CD8-positive, alpha-beta memory T cell (primary cell): ENCODE data around the gene KCTD16. TPM values are rescaled to one million over a fixed set of nuclear protein-coding genes. Genes with fewer than 3 reads are reported as not detected.

ENCODE experiments used
- CTCF ChIA-PET: fragments of 350-600 bp; sonication (Branson Sonifier 250); formaldehyde crosslinking; loops from one replicate; lab custom pipeline; 2021; ENCODE audit warnings: antibody characterized with exemption; lab: Charles Lee
- POLR2A ChIA-PET: fragments of 350-600 bp; sonication (Branson Sonifier 250); formaldehyde crosslinking; loops from one replicate; lab custom pipeline; 2021; ENCODE audit warnings: antibody characterized with exemption; lab: Charles Lee
- DNase-seq, 5 donors: peaks; one replicate each; pipeline versions ENCODE4 v3.0.0 to v3.0.0-alpha.2; 2020 to 2022; ENCODE audit warnings: mixed read lengths in 1 of 5
- H3K27ac ChIP-seq: one replicate; pipeline ENCODE4 v1.7.0; 2013; ENCODE audit warnings: low read depth, mild to moderate bottlenecking, low read length, moderate library complexity
- H3K27me3 ChIP-seq: 2 replicates; pipeline ENCODE4 v1.7.0; 2013; ENCODE audit warnings: low read length, mild to moderate bottlenecking; ENCODE audit not compliant: insufficient read depth, poor library complexity, severe bottlenecking
- H3K36me3 ChIP-seq: 2 replicates; pipeline ENCODE4 v1.7.0; 2013; ENCODE audit warnings: mild to moderate bottlenecking, low read length, moderate library complexity; ENCODE audit not compliant: insufficient read depth
- H3K4me1 ChIP-seq: 2 replicates; pipeline ENCODE4 v1.7.0; 2013; ENCODE audit warnings: mild to moderate bottlenecking, low read length, moderate library complexity; ENCODE audit not compliant: insufficient read depth
- H3K4me3 ChIP-seq: 2 replicates; pipeline ENCODE4 v1.7.0; 2013; ENCODE audit warnings: mild to moderate bottlenecking, low read length
- H3K9me3 ChIP-seq: 2 replicates; pipeline ENCODE4 v1.7.0; 2013; ENCODE audit warnings: mild to moderate bottlenecking, low read length
- H3K27ac Mint-ChIP-seq, 8 donors: one replicate each; pipeline ENCODE4 v1.8.0; 2020 to 2021; ENCODE audit warnings: mixed read lengths in 8 of 8, mild to moderate bottlenecking in 6 of 8, inconsistent platforms in 3 of 8, moderate library complexity in 3 of 8
- H3K27me3 Mint-ChIP-seq, 2 donors: one replicate each; pipeline ENCODE4 v1.8.0; 2020 to 2021; ENCODE audit warnings: mixed read lengths in 2 of 2, mild to moderate bottlenecking in 1 of 2, moderate library complexity in 1 of 2
- H3K36me3 Mint-ChIP-seq, 3 donors: one replicate each; pipeline ENCODE4 v1.8.0; 2020 to 2021; ENCODE audit warnings: mixed read lengths in 3 of 3, inconsistent platforms in 1 of 3, mild to moderate bottlenecking in 1 of 3
- H3K4me1 Mint-ChIP-seq, 3 donors: one replicate each; pipeline ENCODE4 v1.8.0; 2020 to 2021; ENCODE audit warnings: mixed read lengths in 3 of 3, inconsistent platforms in 1 of 3, mild to moderate bottlenecking in 1 of 3
- H3K4me3 Mint-ChIP-seq, 7 donors: one replicate each; pipeline ENCODE4 v1.8.0; 2020 to 2021; ENCODE audit warnings: mixed read lengths in 7 of 7, mild to moderate bottlenecking in 6 of 7, moderate library complexity in 4 of 7, inconsistent platforms in 2 of 7
- H3K9me3 Mint-ChIP-seq, 5 donors: one replicate each; pipeline ENCODE4 v1.8.0; 2020 to 2022; ENCODE audit warnings: mixed read lengths in 5 of 5, mild to moderate bottlenecking in 3 of 5, moderate library complexity in 2 of 5, inconsistent platforms in 1 of 5
- polyA plus RNA-seq: library from polyadenylated mRNA; unstranded; fragments of 300-500 nt; fragmentation: Illumina TruSeq; gene quantifications from one replicate; pipeline ENCODE4 v1.2.3, GENCODE V29; 2021
- total RNA-seq, 2 experiments: library from RNA; stranded (reverse); gene quantifications; one replicate each; pipeline ENCODE4 v1.2.3, GENCODE V29; 2021

The KCTD16 gene
- total and polyA plus RNA-seq, 3 experiments from 2014 or later, result 0.01 to 0.09 (median 0.02) TPM

DNA sequence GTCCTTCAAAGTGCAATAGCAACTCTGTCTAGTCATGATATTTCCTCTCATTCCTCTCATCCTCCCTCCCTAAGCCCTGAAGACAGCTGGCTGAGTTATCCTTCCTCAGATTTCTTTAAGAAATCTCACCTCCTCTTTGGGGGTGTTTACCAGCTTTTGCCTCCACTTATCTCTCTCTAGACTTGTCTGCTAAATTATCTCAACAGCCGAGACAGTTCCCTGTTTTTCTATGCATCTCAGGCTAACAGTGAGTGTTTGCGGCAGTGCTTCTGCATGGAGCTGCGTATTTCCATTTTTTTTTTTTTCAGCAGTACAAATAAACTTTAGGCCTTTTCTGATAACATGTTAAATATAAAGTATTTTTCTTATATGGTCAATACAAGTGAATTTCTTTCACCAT, 20.9 kb downstream of the KCTD16 start:
- POLR2A ChIA-PET, result interaction anchor here (0.7 to 1.8 kb wide), 2 partner anchors 365 to 787 kb away, joined by 4 to 5 read pairs; no protein-coding TSS in a partner anchor
- Histone ChIP-seq H3K36me3 (no peaks in the 10 kb centered on the region), H3K4me1 (peaks cover 60% of the 10 kb centered on the region), H3K27me3 (no peaks in the 10 kb centered on the region), H3K9me3 (no peaks in the 10 kb centered on the region), H3K4me3 (peak overlapping the region; percentile 36), H3K27ac (no peak overlapping the region)
- CTCF ChIA-PET, result interaction anchor here (1.1 to 3.9 kb wide), 9 partner anchors 11 to 1443 kb away, joined by 3 to 19 read pairs (median 5); partner anchors contain the start of genes KCTD16 and YIPF5
- Mint-ChIP-seq H3K27ac (no peak overlapping the region), H3K27me3 (no peaks in the 10 kb centered on the region), H3K9me3 (no peaks in the 10 kb centered on the region), H3K36me3 (no peaks in the 10 kb centered on the region), H3K4me1 (peaks cover 0 to 27% (median 27%) of the 10 kb centered on the region in 3 donors), H3K4me3 (peak overlapping the region in 1 of 7 donors; percentile 30)
- no peak for DNase-seq

DNA sequence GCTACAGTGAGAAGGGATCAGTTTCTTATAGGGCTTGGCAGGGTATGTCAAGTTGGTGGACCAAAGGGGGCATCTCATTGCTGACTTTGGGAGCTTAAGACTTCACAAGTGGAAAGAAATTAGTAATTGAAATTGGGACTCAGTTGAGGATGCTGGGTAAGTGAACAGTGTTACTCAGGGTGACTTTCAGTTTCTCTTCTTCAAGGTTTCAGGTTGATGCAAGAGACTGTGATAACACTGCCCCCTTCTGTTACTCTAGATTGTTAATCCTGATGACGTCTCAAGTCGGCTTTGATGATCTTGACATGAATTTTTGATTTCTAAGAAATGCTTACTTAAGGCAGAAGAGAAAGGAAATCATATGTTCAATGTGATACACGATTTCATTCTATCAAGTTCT, 21.3 kb downstream of the KCTD16 start:
- ChIA-PET CTCF (interaction anchor here (1.2 to 3.9 kb wide), 7 partner anchors 12 to 1189 kb away, joined by 3 to 19 read pairs (median 5); partner anchors contain the start of genes KCTD16 and YIPF5), POLR2A (interaction anchor here (1.4 kb wide), 1 partner anchor 21 kb away, joined by 4 read pairs; the partner anchor contains the start of genes KCTD16 and YIPF5)
- H3K4me3 Mint-ChIP-seq, result no peak overlapping the region
- Histone ChIP-seq H3K4me3 (peak overlapping the region; percentile 36), H3K27me3 (no peaks in the 10 kb centered on the region), H3K27ac (no peak overlapping the region), H3K4me1 (peaks cover 55% of the 10 kb centered on the region), H3K36me3 (no peaks in the 10 kb centered on the region), H3K9me3 (no peaks in the 10 kb centered on the region)
- no peaks in the 10 kb centered on the region for H3K36me3 Mint-ChIP-seq
- H3K27me3 Mint-ChIP-seq, result no peaks in the 10 kb centered on the region
- peaks cover 0 to 23% (median 22%) of the 10 kb centered on the region in 3 donors for H3K4me1 Mint-ChIP-seq
- peak in 4 of 5 donors; percentile 17 to 81 (median 66) for DNase-seq
- H3K9me3 Mint-ChIP-seq, result no peaks in the 10 kb centered on the region
- H3K27ac Mint-ChIP-seq, result no peak overlapping the region

- POLR2A ChIA-PET, result interaction anchor here (0.5 to 1.4 kb wide), 2 partner anchors 22 to 1163 kb away, joined by 3 to 4 read pairs; partner anchors contain the start of genes KCTD16 and YIPF5
- CTCF ChIA-PET, result interaction anchor here (1.2 to 3.9 kb wide), 6 partner anchors 11 to 368 kb away, joined by 3 to 19 read pairs (median 4); partner anchors contain the start of genes KCTD16 and YIPF5
- Mint-ChIP-seq H3K27ac (no peak overlapping the region), H3K4me3 (no peak overlapping the region), H3K36me3 (no peaks in the 10 kb centered on the region), H3K9me3 (no peaks in the 10 kb centered on the region), H3K4me1 (peaks cover 0 to 17% (median 15%) of the 10 kb centered on the region in 3 donors), H3K27me3 (no peaks in the 10 kb centered on the region)
- H3K27me3 ChIP-seq, result no peaks in the 10 kb centered on the region
- no peak for DNase-seq
- H3K9me3 ChIP-seq, result no peaks in the 10 kb centered on the region
- peaks cover 49% of the 10 kb centered on the region for H3K4me1 ChIP-seq
- no peak overlapping the region for H3K4me3 ChIP-seq
- no peaks in the 10 kb centered on the region for H3K36me3 ChIP-seq
- no peak overlapping the region for H3K27ac ChIP-seq
Measured at GRCh38 chr5:144192661-144193060, 22.0 kb downstream of the KCTD16 start.

DNA sequence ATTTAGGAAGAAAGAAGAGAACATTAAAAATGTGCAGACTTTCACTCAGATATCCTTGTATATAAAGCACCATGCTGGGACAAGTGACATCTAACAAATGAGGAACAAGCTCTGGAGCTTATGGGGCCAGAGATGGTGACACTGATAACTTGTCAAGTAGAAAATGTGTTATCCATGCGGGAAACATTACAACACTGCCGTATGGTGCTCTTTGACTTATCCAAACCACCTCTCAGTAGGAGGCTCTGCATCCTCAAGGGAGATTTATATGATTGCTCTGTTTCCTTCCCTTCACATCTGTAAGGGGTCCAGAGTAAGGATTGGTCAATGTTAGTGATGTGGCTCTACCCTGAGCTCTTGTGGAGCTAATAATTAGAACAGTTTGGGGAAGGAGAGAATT, 23.5 kb downstream of the KCTD16 start:
- CTCF ChIA-PET, result interaction anchor here (1.1 to 3.0 kb wide), 2 partner anchors 10 to 23 kb away, joined by 4 to 17 read pairs; partner anchors contain the start of genes KCTD16 and YIPF5
- POLR2A ChIA-PET, result no interaction called here
- Mint-ChIP-seq H3K27ac (peak overlapping the region in 1 of 8 donors; percentile 36), H3K4me1 (peaks cover 0 to 2% (median under 1%) of the 10 kb centered on the region in 3 donors), H3K4me3 (no peak overlapping the region), H3K36me3 (no peaks in the 10 kb centered on the region), H3K27me3 (peaks cover 0 to 7% of the 10 kb centered on the region in 2 donors), H3K9me3 (no peaks in the 10 kb centered on the region)
- Histone ChIP-seq H3K4me1 (peaks cover 34% of the 10 kb centered on the region), H3K27ac (no peak overlapping the region), H3K4me3 (no peak overlapping the region), H3K36me3 (no peaks in the 10 kb centered on the region), H3K27me3 (no peaks in the 10 kb centered on the region), H3K9me3 (no peaks in the 10 kb centered on the region)
- no peak for DNase-seq

- CTCF ChIA-PET, result interaction anchor here (1.9 to 3.0 kb wide), 2 partner anchors 8 to 25 kb away, joined by 6 to 17 read pairs; partner anchors contain the start of genes KCTD16 and YIPF5
- POLR2A ChIA-PET, result no interaction called here
- peak overlapping the region in 1 of 8 donors; percentile 81 for H3K27ac Mint-ChIP-seq
- H3K9me3 Mint-ChIP-seq, result no peaks in the 10 kb centered on the region
- H3K27ac ChIP-seq, result no peak overlapping the region
- H3K4me1 Mint-ChIP-seq, result no peaks in the 10 kb centered on the region
- H3K36me3 ChIP-seq, result no peaks in the 10 kb centered on the region
- H3K4me1 ChIP-seq, result peaks cover 21% of the 10 kb centered on the region
- no peaks in the 10 kb centered on the region for H3K27me3 ChIP-seq
- no peak overlapping the region for H3K4me3 Mint-ChIP-seq
- H3K27me3 Mint-ChIP-seq, result peaks cover 2 to 17% of the 10 kb centered on the region in 2 donors
- H3K36me3 Mint-ChIP-seq, result no peaks in the 10 kb centered on the region
- no peaks in the 10 kb centered on the region for H3K9me3 ChIP-seq
- no peak overlapping the region for H3K4me3 ChIP-seq
- DNase-seq, result no peak
Measured at GRCh38 chr5:144195448-144195847, 24.8 kb downstream of the KCTD16 start.

- no peak overlapping the region for H3K27ac ChIP-seq
- ChIA-PET POLR2A (no interaction called here), CTCF (interaction anchor here (1.9 kb wide), 1 partner anchor 26 kb away, joined by 6 read pairs; the partner anchor contains the start of genes KCTD16 and YIPF5)
- H3K4me3 ChIP-seq, result no peak overlapping the region
- H3K27me3 ChIP-seq, result no peaks in the 10 kb centered on the region
- Mint-ChIP-seq H3K27me3 (peaks cover 7 to 26% of the 10 kb centered on the region in 2 donors), H3K4me1 (no peaks in the 10 kb centered on the region), H3K4me3 (no peak overlapping the region), H3K27ac (no peak overlapping the region), H3K36me3 (no peaks in the 10 kb centered on the region), H3K9me3 (no peaks in the 10 kb centered on the region)
- DNase-seq, result no peak
- H3K9me3 ChIP-seq, result no peaks in the 10 kb centered on the region
- no peaks in the 10 kb centered on the region for H3K36me3 ChIP-seq
- H3K4me1 ChIP-seq, result peaks cover 9% of the 10 kb centered on the region
Measured at GRCh38 chr5:144196612-144197011, 25.9 kb downstream of the KCTD16 start.

DNA sequence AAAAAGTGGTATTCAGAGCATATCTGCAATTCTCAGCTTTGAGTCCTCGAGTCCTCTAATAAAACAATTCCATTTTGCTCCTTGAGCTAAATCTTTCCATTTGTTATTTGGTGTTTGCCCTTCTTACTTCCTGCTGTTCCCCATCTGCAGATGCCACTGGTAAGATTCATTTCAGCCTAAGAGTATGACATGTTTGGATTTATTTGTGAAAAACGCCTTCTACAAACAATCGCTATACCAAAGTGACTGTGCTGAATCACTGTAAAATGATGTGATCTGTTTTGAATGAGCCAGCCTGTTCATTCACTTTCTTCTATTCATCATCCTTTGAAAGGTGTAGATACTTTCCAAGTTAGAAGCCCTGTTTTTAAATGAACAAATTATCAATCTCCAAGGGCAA, 27.7 kb downstream of the KCTD16 start:
- ChIA-PET POLR2A (no interaction called here), CTCF (no interaction called here)
- no peaks in the 10 kb centered on the region for H3K4me1 Mint-ChIP-seq
- no peaks in the 10 kb centered on the region for H3K9me3 Mint-ChIP-seq
- H3K4me1 ChIP-seq, result no peaks in the 10 kb centered on the region
- H3K27ac ChIP-seq, result no peak overlapping the region
- no peaks in the 10 kb centered on the region for H3K27me3 ChIP-seq
- no peaks in the 10 kb centered on the region for H3K9me3 ChIP-seq
- H3K4me3 Mint-ChIP-seq, result no peak overlapping the region
- no peak for DNase-seq
- no peaks in the 10 kb centered on the region for H3K36me3 Mint-ChIP-seq
- H3K27me3 Mint-ChIP-seq, result peaks cover 16 to 42% of the 10 kb centered on the region in 2 donors
- no peaks in the 10 kb centered on the region for H3K36me3 ChIP-seq
- no peak overlapping the region for H3K27ac Mint-ChIP-seq
- no peak overlapping the region for H3K4me3 ChIP-seq

DNA sequence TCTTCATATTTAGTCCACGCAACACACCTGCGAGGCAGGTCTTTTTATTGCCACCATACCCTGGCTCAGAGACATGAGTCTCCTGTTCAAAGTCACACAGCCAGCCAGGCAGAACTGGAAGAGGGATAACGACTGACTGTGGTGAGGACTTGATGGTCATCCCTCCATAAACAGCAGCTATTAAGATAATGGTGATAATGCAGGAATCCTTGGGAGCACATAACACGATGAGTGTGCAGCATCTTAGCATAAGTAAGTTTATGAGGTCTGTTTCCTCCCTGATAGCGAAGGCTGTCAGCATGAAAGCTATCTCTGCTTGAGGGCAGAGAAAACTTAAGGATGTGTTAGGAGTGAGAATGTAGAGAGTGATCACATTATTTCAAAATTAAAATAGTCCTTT, 30.9 kb downstream of the KCTD16 start:
- Mint-ChIP-seq H3K4me1 (peaks cover 2 to 5% (median 5%) of the 10 kb centered on the region in 3 donors), H3K4me3 (no peak overlapping the region), H3K36me3 (no peaks in the 10 kb centered on the region), H3K27ac (no peak overlapping the region), H3K9me3 (no peaks in the 10 kb centered on the region), H3K27me3 (peaks cover 35 to 72% of the 10 kb centered on the region in 2 donors)
- DNase-seq, result no peak
- Histone ChIP-seq H3K4me1 (no peaks in the 10 kb centered on the region), H3K27ac (no peak overlapping the region), H3K4me3 (no peak overlapping the region), H3K27me3 (peaks cover 12% of the 10 kb centered on the region), H3K9me3 (no peaks in the 10 kb centered on the region), H3K36me3 (no peaks in the 10 kb centered on the region)
- ChIA-PET CTCF (no interaction called here), POLR2A (no interaction called here)
